Activated CD8-positive, alpha-beta memory T cell treated with anti-CD3 and anti-CD28 coated beads, Interleukin-2, amount 50 U/mL, for 1 hour (primary cell): Measurements from ENCODE around the gene RNF225.
"Not testable (repeated sequence)": the region's sequence is repeated elsewhere in the genome, so short reads cannot be mapped to it uniquely, and the experiment has no call there.

Source experiments
- DNase-seq: peaks from one replicate; pipeline ENCODE4 v3.0.0-alpha.2; 2020; ENCODE audit errors: extremely low read depth

Gene RNF225

GRCh38 chr19:58387338-58388174 lies 7.9 kb upstream of the RNF225 start:
- DNase-seq: no peak

- no peak for DNase-seq
Observed at GRCh38 chr19:58388175-58388526, 7.3 kb upstream of the RNF225 start.

DNA sequence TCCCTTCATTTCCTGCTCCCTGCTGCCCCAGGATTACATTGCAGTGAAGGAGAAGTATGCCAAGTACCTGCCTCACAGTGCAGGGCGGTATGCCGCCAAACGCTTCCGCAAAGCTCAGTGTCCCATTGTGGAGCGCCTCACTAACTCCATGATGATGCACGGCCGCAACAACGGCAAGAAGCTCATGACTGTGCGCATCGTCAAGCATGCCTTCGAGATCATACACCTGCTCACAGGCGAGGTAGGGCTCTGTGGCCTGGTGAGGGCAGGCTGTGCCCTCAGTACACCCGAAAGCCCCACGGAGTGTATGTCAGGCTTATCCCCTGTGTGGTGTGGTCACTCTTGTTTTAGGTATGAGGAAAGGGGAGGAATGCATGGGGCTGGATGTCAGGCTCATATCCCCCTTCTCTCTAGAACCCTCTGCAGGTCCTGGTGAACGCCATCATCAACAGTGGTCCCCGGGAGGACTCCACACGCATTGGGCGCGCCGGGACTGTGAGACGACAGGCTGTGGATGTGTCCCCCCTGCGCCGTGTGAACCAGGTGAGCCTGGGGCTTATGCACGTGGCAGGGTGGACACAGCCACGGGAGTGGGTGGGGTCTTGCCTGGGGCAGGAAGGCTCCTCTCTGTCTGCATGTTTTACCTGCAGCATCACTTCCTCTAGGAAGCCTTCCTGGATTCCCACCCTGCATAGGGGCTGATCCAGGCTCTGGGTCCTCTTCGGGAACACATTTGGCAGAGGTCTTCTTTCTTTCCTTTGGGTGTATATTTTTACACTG lies 2.3 kb upstream of the RNF225 start:
- DNase-seq: no peak

GRCh38 chr19:58393725-58394033 lies 1.8 kb upstream of the RNF225 start:
- DNase-seq: no peak

- DNase-seq: no peak
Observed at GRCh38 chr19:58394821-58395219, 636 bp upstream of the RNF225 start.

- DNase-seq: no peak
Observed at GRCh38 chr19:58395979-58396627, 647 bp downstream of the RNF225 start.

- DNase-seq: no peak
Observed at GRCh38 chr19:58396691-58397532, 1.5 kb downstream of the RNF225 start.

- no peak for DNase-seq
Observed at GRCh38 chr19:58397533-58398037, 2.1 kb downstream of the RNF225 start.

- DNase-seq: no peak
Observed at GRCh38 chr19:58398087-58398486, 2.6 kb downstream of the RNF225 start.

GRCh38 chr19:58398545-58398944 lies 3.1 kb downstream of the RNF225 start:
- no peak for DNase-seq

DNA sequence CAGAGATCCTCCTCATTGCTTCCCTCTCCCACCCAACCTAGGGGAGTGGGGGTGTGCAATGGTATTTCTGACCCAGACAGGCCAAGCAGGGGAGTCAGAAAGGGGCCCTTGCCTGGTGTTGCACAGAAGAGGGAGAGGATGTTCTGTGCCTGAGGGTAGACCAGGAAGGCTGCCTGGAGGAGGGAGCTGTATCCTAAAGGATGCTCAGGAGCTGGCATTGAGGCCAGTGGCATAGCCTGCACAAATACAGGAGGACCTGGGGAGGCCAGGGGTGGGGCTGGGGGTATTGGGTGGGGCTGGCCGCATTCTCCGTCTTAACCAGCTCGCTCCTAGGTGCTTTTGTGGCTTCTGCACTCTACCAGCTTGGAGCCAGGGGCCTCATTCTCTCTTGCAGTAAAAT lies 4.4 kb downstream of the RNF225 start:
- no peak for DNase-seq

DNA sequence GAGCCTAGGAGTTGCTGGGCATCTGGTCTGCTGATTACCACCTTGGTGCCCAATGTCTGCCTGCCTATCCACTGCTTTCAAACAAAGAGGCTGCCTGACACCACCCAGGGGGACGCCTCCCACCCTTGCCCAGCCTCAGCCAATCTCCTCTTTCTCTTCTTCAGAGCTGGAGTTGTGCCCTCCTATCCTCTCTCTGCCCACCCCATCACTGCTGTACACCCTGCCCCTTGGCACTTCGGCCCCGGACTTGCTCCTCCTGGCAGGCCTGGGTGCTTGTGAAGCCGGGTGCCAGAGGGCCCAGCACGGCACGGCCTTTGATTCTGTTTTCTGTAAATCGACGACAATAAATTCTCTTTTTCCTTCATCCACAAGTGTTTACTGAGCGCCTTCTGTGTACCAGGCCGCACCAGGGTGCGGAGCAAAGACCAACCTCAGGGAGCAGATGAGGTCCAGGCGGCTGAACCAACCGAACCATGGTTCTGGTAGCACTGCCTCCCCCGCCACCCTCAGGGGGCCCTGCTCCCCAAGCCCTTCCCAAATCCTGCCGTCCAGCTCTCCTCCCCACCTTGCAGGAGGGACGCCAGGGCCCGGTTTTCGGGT lies 5.0 kb downstream of the RNF225 start:
- DNase-seq: no peak

GRCh38 chr19:58400916-58401839 lies 5.7 kb downstream of the RNF225 start:
- DNase-seq: peak; percentile 99

GRCh38 chr19:58401840-58402421 lies 6.5 kb downstream of the RNF225 start:
- no peak for DNase-seq

DNA sequence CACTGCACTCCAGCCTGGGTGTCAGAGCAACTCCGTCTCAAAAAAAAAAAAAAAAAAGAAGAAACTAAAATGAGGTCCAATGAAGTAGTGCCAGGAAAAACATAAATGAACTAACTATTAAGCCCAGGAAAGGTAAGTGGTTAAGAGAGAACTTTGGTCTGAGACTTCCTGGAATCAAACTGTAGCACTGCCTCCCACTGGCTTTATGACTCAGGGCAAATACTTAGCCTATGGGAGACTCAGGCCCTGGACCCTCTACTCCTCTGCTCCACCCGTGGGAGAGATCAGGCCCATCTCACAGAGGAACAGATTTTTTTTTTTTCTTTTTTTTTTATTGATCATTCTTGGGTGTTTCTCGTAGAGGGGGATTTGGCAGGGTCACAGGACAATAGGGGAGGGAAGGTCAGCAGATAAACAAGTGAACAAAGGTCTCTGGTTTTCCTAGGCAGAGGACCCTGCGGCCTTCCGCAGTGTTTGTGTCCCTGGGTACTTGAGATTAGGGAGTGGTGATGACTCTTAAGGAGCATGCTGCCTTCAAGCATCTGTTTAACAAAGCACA lies 8.5 kb downstream of the RNF225 start:
- DNase-seq: not testable (repeated sequence)

DNA sequence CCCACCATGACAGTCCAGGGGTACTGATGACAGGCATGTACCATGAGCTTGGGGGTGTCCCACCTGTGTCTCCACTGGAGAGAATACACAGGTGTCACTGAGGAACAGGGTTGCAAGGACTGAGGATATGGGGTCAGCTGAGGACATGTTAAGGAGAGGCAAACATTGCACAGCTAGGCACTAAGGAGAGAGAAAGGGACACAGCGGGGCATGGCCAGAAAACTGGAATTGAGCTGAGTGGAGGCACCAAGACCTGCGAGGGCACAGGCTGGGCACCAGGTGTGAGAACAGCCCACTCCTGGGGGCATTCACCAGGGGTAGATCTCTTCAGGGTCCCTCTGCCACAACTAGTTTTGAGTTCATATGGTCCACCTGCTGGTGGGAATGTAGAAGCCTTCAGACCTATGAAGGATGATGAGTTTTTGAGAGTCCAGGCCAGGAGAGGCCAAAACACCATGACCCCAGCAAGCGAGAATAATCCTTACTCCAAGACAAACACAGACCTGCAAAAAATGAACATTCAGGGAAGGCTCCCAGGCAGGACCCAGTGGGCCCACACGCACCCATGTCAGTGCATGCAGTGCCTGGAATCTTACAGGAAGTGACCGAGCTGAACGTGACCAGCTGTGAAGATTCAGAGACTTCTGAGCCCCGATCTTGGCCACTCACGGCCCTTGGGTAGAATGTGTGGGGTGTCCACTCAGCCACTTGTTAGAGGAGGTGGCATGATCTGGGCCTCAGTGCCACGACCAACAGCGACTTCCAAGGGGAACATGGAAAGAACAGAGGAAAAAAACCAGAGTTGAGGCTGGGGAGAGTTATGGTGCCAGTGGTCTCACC lies 11.6 kb downstream of the RNF225 start:
- no peak for DNase-seq

DNA sequence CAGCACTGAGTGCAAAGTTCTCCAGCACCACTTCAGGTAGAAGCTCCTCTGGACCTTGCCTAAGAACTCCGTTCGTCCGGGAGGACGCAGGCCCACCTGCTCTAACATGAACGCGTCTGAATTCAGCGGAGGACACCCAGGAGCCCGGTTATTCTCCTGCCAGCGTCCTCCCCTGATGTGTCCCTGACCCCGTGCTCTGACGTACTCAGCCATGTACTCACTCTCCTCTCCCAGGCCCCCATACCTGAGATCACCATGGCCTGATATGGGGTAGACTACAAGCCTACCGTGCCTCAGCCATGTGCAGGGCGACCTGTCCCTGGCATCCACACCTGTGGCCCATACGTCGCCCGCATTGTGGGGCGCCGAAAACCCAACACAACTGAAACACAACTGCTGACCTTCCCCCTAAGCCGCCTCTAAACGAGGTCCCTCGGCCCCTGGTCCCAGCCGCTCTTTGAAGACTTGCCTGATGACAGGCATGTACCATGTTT lies 12.2 kb downstream of the RNF225 start:
- no peak for DNase-seq
